Liver (tissue), 9 donors: ENCODE results near the gene FBXO44. TPM values are rescaled to one million over a fixed set of nuclear protein-coding genes. Genes with fewer than 3 reads are reported as not detected.

Source experiments
- DNase-seq: peaks from one replicate; pipeline ENCODE4 v3.0.0-alpha.2; 2017; ENCODE audit warnings: low spot score
- H3K27ac ChIP-seq, 2 donors: one replicate each; pipeline ENCODE4 v1.7.0; 2013; ENCODE audit warnings: inconsistent platforms in 2 of 2, low read length in 2 of 2, control low read depth in 1 of 2, low read depth in 1 of 2, mild to moderate bottlenecking in 1 of 2
- H3K27me3 ChIP-seq, 4 donors: one replicate each; pipeline versions ENCODE4 v1.6.1 to v1.7.0; 2013; ENCODE audit warnings: low read length in 3 of 4, inconsistent platforms in 1 of 4, mild to moderate bottlenecking in 1 of 4, moderate library complexity in 1 of 4; ENCODE audit not compliant: control insufficient read depth in 4 of 4, insufficient read depth in 4 of 4
- H3K36me3 ChIP-seq, 4 donors: one replicate each; pipeline versions ENCODE4 v1.6.1 to v1.7.0; 2013; ENCODE audit warnings: low read length in 3 of 4, mild to moderate bottlenecking in 3 of 4, low read depth in 1 of 4, moderate library complexity in 1 of 4; ENCODE audit not compliant: control insufficient read depth in 4 of 4, insufficient read depth in 3 of 4
- H3K4me1 ChIP-seq, 4 donors: one replicate each; pipeline versions ENCODE4 v1.6.1 to v1.7.0; 2013; ENCODE audit warnings: low read length in 3 of 4, mild to moderate bottlenecking in 3 of 4, moderate library complexity in 1 of 4; ENCODE audit not compliant: control insufficient read depth in 4 of 4, insufficient read depth in 4 of 4
- H3K4me3 ChIP-seq, 3 donors: one replicate each; pipeline versions ENCODE4 v1.6.1 to v1.7.0; 2013; ENCODE audit warnings: low read length in 3 of 3, control low read depth in 1 of 3, low read depth in 1 of 3, mild to moderate bottlenecking in 1 of 3
- H3K9ac ChIP-seq, 2 donors: one replicate each; pipeline ENCODE4 v1.7.0; 2013; ENCODE audit warnings: low read length in 2 of 2, mild to moderate bottlenecking in 2 of 2, moderate library complexity in 2 of 2, control low read depth in 1 of 2, low read depth in 1 of 2
- H3K9me3 ChIP-seq, 4 donors: one replicate each; pipeline versions ENCODE4 v1.6.1 to v1.7.0; 2013; ENCODE audit warnings: low read length in 3 of 4; ENCODE audit not compliant: control insufficient read depth in 4 of 4
- FOXA2 ChIP-seq: IDR thresholded peaks from 2 replicates; pipeline ENCODE4 v1.6.1; 2016; ENCODE audit warnings: antibody characterized with exemption
- GABPA ChIP-seq, 2 donors: IDR thresholded peaks in 1 of 2; conservative IDR thresholded peaks in 1 of 2; 2 replicates each; pipeline ENCODE4 v1.6.1; 2016; ENCODE audit warnings: antibody characterized with exemption in 2 of 2, mild to moderate bottlenecking in 1 of 2, moderate library complexity in 1 of 2
- HNF4A ChIP-seq, 2 donors: conservative IDR thresholded peaks; 2 replicates each; pipeline ENCODE4 v1.6.1; 2016; ENCODE audit warnings: antibody characterized with exemption in 2 of 2, mild to moderate bottlenecking in 2 of 2
- JUND ChIP-seq, 2 donors: IDR thresholded peaks; 2 replicates each; pipeline ENCODE4 v1.6.1; 2016; ENCODE audit warnings: antibody characterized with exemption in 2 of 2
- MAX ChIP-seq: IDR thresholded peaks from 2 replicates; pipeline ENCODE4 v1.6.1; 2016; ENCODE audit warnings: antibody characterized with exemption
- RAD21 ChIP-seq, 2 donors: IDR thresholded peaks; 2 replicates each; pipeline ENCODE4 v1.6.1; 2016; ENCODE audit warnings: antibody characterized with exemption in 2 of 2, mild to moderate bottlenecking in 2 of 2
- REST ChIP-seq: IDR thresholded peaks from 2 replicates; pipeline ENCODE4 v1.6.1; 2016; ENCODE audit warnings: antibody characterized with exemption, mild to moderate bottlenecking
- RXRA ChIP-seq, 2 donors: IDR thresholded peaks; 2 replicates each; pipeline ENCODE4 v1.6.1; 2017 to 2018; ENCODE audit warnings: antibody characterized with exemption in 2 of 2, mild to moderate bottlenecking in 1 of 2
- TAF1 ChIP-seq: conservative IDR thresholded peaks from 2 replicates; pipeline ENCODE4 v1.6.1; 2016; ENCODE audit warnings: antibody characterized with exemption, mild to moderate bottlenecking
- YY1 ChIP-seq: IDR thresholded peaks from 2 replicates; pipeline ENCODE4 v1.6.1; 2016; ENCODE audit warnings: antibody characterized with exemption, mild to moderate bottlenecking
- WGBS: extraction: QIAGEN DNeasy Blood & Tissue Kit; methylation state at CpG from one replicate; pipeline ENCODE4 v1.1.7; 2013; 5-methylcytosine and 5-hydroxymethylcytosine counted together
- polyA plus RNA-seq, 2 donors: library from polyadenylated mRNA; stranded (reverse) in 1 of 2; unstranded in 1 of 2; fragments of 200-250 nt in 1 of 2; fragments of >200 nt in 1 of 2; fragmentation: Nextera tagmentation in 1 of 2; extraction: Ambion mirVana in 1 of 2; gene quantifications; one replicate each; pipeline versions ENCODE4 v1.2.1 to v1.2.3, GENCODE V29; 2013 to 2015
- total RNA-seq, 2 donors: library from RNA; depleted of rRNA; stranded (reverse); fragments of >200 nt; gene quantifications; one replicate each; pipeline ENCODE4 v1.2.3, GENCODE V29; 2014
- TF ChIP-seq, protein P1 (sequence below): IDR thresholded peaks from 2 replicates; pipeline ENCODE4 v1.6.1; 2016; ENCODE audit warnings: antibody characterized with exemption
- TF ChIP-seq, protein P2 (sequence below): IDR thresholded peaks from 2 replicates; pipeline ENCODE4 v1.6.1; 2016; ENCODE audit warnings: antibody characterized with exemption
- donor health status: healthy.
- donor health status: healthy.
- donor health status: healthy.
- donor health status: healthy.
- donor health status: healthy.

FBXO44 gene
- total and polyA plus RNA-seq, 4 donors = 3.6 to 13.2 (median 6.8) TPM

DNA sequence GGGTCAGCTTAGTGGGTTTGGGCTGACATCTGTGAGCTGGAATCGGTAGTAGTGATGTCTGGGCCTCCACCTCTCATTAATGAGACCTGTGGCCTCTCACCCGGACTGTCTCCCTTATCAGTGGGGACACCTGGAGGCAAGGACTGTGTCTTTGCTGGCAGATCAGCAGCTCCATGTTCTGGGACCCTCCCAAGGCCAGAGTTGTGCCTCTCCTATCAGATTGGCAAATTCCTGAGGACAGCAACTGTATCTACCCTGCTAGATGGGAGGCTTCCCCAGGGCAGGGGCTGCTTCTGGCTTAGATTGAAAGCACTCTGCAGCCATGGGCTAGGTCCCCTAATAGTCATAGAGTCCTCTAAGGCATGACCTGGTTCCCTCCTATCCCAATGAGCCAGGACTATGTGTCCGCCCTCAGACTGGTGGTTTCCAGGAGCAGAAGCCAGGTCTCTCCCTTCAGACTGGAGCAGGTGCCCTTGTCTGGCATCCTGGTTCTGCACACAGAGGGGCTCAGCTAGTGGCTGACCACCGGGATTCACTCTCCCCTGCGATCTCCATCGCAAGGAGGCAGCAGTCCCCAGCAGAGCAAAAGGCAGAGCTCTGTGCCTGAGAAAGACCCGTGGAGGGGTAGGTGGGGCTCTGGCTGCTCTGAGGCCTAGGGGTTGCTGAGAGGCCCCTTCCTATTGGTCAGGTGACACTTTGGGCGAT, 42.7 kb downstream of the FBXO44 start:
- H3K27me3 ChIP-seq = peaks cover 0 to 6% (median 3%) of the 10 kb centered on the region in 4 donors
- no peak overlapping the region for H3K9ac ChIP-seq
- WGBS = 75% methylated on average over 8 of the region's 8 CpGs
- no peaks in the 10 kb centered on the region for H3K4me1 ChIP-seq
- no peaks in the 10 kb centered on the region for H3K36me3 ChIP-seq
- TF ChIP-seq, protein P1, sequence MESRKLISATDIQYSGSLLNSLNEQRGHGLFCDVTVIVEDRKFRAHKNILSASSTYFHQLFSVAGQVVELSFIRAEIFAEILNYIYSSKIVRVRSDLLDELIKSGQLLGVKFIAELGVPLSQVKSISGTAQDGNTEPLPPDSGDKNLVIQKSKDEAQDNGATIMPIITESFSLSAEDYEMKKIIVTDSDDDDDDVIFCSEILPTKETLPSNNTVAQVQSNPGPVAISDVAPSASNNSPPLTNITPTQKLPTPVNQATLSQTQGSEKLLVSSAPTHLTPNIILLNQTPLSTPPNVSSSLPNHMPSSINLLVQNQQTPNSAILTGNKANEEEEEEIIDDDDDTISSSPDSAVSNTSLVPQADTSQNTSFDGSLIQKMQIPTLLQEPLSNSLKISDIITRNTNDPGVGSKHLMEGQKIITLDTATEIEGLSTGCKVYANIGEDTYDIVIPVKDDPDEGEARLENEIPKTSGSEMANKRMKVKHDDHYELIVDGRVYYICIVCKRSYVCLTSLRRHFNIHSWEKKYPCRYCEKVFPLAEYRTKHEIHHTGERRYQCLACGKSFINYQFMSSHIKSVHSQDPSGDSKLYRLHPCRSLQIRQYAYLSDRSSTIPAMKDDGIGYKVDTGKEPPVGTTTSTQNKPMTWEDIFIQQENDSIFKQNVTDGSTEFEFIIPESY = no peak
- TF ChIP-seq RXRA (IDR thresholded peaks at IDR 0.05) (no peak), GABPA (IDR thresholded peaks at IDR 0.05 in 1 of 2, conservative IDR thresholded peaks at IDR 0.05 in 1 of 2) (no peak), RAD21 (IDR thresholded peaks at IDR 0.05) (no peak), TAF1 (no peak), REST (no peak), FOXA2 (no peak)
- no peak overlapping the region for H3K27ac ChIP-seq
- H3K9me3 ChIP-seq = no peaks in the 10 kb centered on the region
- peak; percentile 40 for DNase-seq
- no peak overlapping the region for H3K4me3 ChIP-seq

DNA sequence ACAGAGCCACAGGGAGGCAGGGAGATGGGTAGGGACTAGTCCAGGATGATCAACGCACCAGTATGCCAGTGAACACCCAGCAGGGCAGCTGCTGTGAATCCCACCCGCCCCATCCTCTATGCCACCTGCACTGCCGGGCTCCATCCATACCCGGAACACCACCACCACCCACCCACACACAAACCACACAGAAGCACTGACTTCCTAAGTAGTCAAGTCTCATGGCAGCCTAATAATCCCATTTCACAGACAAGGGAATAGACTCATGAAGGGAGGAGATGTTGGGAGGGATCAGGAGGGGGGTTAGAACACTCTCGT, 43.2 kb downstream of the FBXO44 start:
- Histone ChIP-seq H3K9ac (no peak overlapping the region), H3K27me3 (peaks cover 0 to 5% (median 2%) of the 10 kb centered on the region in 4 donors), H3K36me3 (no peaks in the 10 kb centered on the region), H3K27ac (no peak overlapping the region), H3K4me1 (no peaks in the 10 kb centered on the region), H3K4me3 (no peak overlapping the region), H3K9me3 (no peaks in the 10 kb centered on the region)
- 83% methylated on average over 5 of the region's 5 CpGs for WGBS
- TF ChIP-seq RAD21 (IDR thresholded peaks at IDR 0.05) (no peak), MAX (no peak), HNF4A (conservative IDR thresholded peaks at IDR 0.05) (no peak), YY1 (no peak), JUND (IDR thresholded peaks at IDR 0.05) (no peak)
- TF ChIP-seq, protein P2, sequence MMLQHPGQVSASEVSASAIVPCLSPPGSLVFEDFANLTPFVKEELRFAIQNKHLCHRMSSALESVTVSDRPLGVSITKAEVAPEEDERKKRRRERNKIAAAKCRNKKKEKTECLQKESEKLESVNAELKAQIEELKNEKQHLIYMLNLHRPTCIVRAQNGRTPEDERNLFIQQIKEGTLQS = no peak
- DNase-seq = no peak
